Stimulated activated CD4-positive, alpha-beta T cell treated with anti-CD3 and anti-CD28 coated beads, TNF-alpha, amount 100 ng/mL, for 4 hours (primary cell): ENCODE results near the gene RNF7.
"Not testable (repeated sequence)": the region's sequence is repeated elsewhere in the genome, so short reads cannot be mapped to it uniquely, and the experiment has no call there.

Experiments used
- DNase-seq, 3 experiments: peaks; one replicate each; pipeline ENCODE4 v3.0.0-alpha.2; 2020; ENCODE audit warnings: low read depth in 3 of 3

RNF7 gene

DNA sequence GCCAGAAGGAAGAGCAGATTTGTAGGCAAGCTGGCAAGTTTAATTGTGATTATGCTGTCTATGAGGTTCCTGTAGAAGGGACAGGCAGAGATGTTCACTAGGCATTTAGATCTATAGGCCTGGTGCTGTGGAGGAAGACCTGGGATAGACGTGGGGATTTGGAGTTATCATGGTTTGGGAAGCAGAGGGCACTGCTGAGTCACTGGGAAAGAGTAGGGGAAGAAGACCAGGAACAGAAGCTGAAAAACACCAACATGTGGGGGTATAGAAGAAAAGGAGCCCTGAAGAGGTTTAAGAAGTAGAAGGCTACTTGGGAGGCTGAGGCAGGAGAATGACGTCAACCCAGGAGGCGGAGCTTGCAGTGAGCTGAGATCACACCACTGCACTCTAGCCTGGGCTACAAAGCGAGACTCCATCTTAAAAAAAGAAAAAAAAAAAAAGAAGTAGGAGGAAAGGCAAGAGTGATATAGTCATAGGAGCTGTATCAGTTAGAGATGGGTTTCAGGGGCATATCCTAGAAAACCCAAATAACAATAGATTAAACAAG is 44.4 kb downstream of the RNF7 start:
- no peak for DNase-seq

DNA sequence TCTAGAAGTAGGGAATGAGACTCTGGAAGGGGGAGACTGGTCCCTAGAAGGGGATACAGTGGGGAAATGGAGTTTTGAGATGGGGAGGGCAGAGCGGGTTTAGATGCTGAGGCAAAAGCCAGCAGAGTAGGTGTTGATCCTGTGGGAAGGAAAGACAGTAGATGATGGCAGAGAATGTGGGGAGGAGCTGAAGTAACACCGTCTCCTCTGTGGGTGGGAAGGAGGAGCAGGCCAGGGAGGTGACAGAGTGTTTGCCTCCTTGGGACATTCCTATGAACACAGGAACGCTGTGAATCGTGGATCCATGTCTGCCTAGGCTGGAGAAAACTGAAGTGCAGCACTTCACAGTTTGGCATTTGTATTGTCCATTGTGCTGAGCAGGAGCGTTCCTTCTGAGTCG is 45.5 kb downstream of the RNF7 start:
- DNase-seq: no peak

DNA sequence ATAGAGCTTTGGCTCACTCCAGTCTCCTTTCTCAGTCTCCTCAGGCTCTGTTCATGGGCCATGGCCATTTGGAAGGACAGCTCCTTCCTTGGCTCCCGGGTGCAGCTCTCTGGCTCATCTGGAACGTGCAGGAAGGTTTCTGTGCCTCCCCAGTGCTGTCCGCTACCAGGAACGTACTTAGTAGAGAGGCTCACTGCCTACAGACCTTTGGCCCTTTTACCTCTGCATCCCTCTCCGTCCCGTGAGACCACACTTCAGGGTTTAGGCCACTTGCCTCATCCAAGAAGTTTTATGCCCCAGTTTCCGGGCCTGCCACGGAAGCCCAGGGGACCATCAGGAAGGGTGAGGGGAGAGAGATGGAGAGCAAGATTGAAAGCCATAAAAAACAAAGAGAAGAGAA is 46.0 kb downstream of the RNF7 start:
- no peak for DNase-seq

DNA sequence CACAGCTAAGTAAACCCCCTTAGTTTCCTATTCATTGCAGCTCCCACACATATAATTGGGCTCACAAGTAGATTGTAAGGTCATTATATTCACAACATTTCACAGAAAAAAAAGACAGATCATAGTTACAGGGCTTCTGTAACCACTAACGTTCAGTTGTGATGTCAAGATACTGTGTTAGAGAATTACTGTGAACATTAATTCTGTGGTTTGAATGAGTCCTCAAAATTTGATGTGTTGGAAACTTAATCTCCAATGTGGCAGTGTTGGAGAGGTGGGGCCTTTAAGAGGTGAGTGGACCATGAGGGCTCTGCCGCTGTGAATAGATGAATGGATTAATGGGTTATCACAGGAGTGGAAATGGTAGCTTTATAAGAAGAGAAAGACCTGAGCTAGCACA is 46.4 kb downstream of the RNF7 start:
- DNase-seq: no peak

DNA sequence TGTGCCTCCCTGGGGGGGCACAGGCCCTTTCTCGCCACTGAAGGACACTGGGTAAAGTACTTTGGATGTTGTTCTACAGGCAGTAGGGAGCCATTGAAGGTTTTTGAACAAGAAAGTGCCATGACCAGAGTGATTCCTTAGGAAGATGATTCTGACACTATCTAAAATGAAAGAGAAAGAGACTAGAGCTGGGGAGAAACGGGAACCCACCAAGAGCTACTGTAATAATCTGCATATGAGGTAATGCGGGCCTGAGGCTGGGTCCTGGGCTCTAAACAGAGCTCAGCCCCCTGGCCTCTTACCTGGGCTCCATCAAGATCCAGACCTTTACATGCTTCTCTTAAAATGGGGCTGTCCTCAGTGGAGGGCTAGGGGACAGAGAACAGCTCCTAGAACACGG is 50.1 kb downstream of the RNF7 start:
- DNase-seq: no peak

DNA sequence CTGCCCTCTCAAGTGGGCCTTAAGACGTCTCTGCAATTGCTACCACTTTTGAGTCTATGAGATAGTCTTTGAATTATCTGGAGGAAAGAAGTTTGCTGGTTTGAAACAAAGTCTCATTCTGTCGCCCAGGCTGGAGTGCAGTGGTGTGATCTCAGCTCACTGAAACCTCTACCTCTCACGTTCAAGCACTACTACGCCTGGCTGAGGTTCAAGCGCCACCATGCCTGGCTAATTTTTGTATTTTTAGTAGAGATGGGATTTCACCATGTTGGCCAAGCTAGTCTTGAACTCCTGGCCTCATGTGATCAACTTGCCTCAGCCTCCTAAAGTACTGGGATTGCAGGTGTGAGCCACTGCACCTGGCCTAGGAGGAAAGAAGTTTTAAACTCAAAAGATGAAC is 50.7 kb downstream of the RNF7 start:
- not testable (repeated sequence) for DNase-seq

DNA sequence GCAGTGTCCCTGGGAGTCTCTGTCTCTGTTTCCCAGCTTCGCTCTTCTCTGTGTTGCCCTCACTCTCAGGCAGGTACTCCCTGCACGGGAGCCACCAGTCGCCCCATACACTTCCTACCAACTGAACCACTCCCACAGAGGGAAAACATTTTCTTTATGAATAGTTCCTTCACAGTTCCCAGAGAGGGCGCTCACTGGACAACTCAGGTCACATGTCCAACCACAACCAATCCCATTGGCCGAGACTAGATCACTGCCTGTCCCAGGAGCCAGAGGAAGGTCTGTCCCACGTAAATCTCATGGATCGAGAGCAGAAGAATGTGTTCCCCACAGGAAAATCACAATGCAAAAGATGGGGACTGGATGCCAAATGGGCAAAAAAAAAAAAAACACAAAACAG is 51.2 kb downstream of the RNF7 start:
- no peak for DNase-seq

DNA sequence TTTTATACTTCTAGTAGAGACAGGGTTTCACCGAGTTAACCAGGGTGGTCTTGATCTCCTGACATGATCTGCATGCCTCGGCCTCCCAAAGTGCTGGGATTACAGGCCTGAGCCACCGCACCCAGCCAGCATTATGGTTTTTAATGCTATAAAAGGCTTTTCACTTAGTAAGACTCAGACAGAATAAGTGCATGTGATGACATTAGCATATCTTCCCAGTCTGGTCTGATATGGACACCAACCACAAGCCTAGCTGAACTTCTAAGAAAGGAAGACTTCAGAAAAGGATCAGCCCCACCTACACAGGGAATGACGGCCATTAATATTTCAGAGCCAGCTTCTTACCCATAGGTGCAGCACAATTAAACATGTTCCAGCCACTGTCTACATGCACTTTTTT is 52.1 kb downstream of the RNF7 start:
- DNase-seq: no peak

DNA sequence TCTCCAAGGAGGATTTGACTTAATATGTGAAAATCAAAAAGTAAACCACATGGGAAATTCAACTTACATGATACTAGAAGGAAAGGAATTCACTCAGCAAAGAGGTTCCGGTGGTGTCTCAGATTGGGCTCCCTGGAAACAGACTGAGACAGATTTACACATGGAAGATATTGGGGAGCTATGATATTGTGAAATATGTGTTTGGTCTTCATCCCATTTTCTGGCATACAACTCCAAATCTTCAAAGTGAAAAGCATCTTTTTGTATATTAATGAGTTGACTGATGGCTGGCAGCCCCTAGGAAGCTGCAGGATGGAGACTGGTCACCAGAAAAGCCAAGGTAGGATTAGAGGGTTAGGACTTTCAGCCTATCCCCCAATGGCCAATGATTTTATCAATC is 54.4 kb downstream of the RNF7 start:
- no peak for DNase-seq

DNA sequence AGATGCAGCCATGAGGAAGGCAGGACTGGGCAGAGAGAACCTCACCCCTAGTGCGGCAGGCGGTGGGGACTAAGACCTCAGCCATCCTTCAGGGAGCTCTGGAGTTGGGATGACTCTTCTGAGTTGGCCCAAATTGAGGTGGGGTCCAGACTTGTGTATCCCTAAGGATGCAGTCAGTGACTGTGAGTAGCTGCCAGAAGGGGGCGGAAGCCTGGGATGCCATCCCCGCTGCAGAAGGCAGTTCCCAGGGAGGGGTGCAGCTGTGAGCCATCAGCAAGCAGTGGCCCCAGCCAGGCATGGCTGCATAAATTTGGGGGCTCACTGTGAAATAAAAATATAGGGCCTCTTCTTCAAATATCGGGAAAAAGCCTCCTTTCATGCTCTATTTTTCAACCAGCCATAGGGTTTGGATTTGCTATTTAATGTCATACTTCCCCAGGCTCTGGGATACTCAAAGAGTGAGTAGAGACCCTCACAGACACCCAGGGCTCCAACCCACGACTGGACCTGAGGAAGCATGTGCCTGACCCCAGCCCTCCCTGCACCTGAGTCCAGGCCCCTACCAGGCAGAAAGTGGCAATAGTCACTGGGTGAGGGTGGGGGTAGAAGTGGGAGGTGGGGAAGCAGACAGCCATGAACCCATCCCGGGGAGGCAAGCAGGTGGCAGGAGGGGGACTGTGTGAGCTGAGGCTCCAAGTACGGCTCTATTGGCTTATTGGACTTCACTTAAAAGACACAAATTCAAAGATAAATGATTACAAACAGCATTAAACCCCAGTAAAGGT is 55.6 kb downstream of the RNF7 start:
- no peak for DNase-seq

DNA sequence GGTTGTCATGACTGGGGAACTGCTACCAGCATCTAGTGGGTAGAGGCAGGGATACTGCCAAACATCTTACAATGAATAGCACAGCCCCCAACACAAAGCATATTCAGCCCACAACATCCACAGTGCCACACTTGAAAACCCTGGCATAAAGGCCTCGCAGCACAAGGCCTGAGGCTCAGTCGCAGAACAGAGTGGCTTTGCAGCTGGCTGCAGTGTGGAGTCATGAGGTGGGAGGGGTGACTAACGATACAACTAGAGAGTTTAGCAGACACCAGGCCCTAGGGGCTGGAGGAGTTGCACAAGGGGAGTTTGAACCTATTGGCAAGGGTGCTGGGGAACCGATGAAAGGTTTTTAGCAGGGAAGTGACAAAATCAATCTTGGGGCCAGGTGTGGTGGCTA is 57.2 kb downstream of the RNF7 start:
- DNase-seq: no peak

DNA sequence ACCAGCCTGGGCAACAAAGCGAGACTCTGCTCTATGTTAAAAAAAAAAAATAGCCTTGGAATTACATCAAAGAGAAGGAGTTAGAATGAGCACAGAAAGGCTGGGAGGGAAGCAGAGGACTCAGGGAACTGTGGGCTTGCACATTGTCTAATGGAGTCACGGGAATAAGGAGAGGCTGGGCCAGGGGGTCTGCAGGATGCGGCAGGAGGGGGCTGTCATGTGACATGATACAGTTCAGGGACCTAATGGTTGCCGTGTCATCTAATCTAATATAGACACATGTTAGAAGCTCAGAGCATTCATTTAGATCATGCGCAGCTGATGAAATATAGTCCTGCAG is 57.6 kb downstream of the RNF7 start:
- DNase-seq: no peak

DNA sequence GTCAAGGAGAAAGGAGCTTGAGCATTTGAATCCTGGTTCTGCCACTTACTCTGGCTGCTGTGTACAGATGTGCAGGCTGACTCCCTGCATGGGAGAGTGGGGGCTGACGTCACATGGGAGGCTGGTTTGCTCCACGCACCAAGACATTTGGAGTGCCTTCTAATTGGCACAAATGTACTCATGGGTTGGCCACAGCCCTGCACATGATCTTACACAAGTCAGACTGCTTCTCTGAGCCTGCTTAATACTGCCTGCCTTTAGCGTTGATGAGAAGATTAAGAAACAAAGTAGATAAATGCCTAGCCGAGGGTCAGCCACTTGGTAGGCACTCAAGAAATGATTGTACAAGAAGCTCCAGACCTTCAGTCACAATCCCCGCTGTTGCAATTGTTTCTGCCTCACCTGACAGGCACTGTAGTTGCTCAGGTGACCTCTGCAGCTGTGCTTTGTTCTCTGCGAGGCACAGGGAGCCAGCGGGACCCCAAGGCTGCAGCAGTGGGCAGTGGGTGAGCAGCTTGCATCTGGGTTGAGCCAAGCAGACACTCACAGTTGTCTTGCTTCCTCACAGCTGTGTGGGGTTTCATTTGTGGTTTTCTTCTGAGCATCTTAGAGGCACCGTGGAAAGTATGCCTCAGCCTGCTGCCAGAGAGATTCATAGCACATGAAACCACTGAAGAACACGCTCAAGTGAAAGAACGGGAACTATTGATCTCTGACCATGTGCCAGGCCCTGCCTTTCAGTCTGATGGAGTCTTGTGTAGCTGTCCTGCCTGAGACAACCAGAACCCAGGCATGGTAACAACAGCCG is 58.2 kb downstream of the RNF7 start:
- peak; percentile 35 to 62 (median 59) for DNase-seq
